ENCODE data around the gene SLX4IP. TPM values are rescaled to one million over a fixed set of nuclear protein-coding genes. Genes with fewer than 3 reads are reported as not detected.

SLX4IP gene
- total and polyA plus RNA-seq, 2 donors (not counting 1 experiment from before 2014, with no cell fraction given) = 1.9 to 8.1 TPM

- Histone ChIP-seq H3K9ac (ENCODE audit: insufficient read depth, low read length) (no peak overlapping the region), H2AFZ (ENCODE audit: low read length) (no peak overlapping the region), H3K9me3 (ENCODE audit: control insufficient read depth, insufficient read depth, low read depth, low read length) (no peaks in the 10 kb centered on the region), H3K36me3 (ENCODE audit: control insufficient read depth, insufficient read depth, low read length) (peaks cover 12% of the 10 kb centered on the region), H3K27me3 (ENCODE audit: control insufficient read depth, insufficient read depth, low read length) (no peaks in the 10 kb centered on the region), H3K4me2 (ENCODE audit: extremely low read depth, insufficient read depth, low read length) (no peak overlapping the region), H3K4me1 (ENCODE audit: control insufficient read depth, extremely low read depth, insufficient read depth, low read length) (peaks cover 27% of the 10 kb centered on the region), H3K27ac (ENCODE audit: insufficient read depth, low read length) (no peak overlapping the region), H3K4me3 (replicated peaks in 1 of 4; ENCODE audit: control extremely low read depth in 1 of 4, insufficient read depth in 1 of 4, low read depth in 3 of 4, low read length in 4 of 4) (no peak overlapping the region), H3K79me2 (ENCODE audit: control insufficient read depth, insufficient read depth, low read length) (no peaks in the 10 kb centered on the region), H4K20me1 (ENCODE audit: control insufficient read depth, extremely low read depth, insufficient read depth, low read length) (no peaks in the 10 kb centered on the region)
- peak; percentile 75 to 76 for DNase-seq (ENCODE audit: low read depth in 2 of 2)
- TF ChIP-seq EZH2 (IDR thresholded peaks at IDR 0.05; ENCODE audit: low read length, missing control alignments) = no peak
- TF ChIP-seq CTCF (conservative IDR thresholded peaks at IDR 0.05 in 1 of 2, IDR thresholded peaks at IDR 0.05 in 1 of 2; ENCODE audit: low read depth in 1 of 2, low read length in 2 of 2) = no peak
Observed at GRCh38 chr20:10636326-10636818, 201.3 kb downstream of the SLX4IP start.

- Histone ChIP-seq H3K4me1 (ENCODE audit: control insufficient read depth, extremely low read depth, insufficient read depth, low read length) (peaks cover 27% of the 10 kb centered on the region), H3K79me2 (ENCODE audit: control insufficient read depth, insufficient read depth, low read length) (no peaks in the 10 kb centered on the region), H3K27ac (ENCODE audit: insufficient read depth, low read length) (peak overlapping the region; percentile 1), H3K36me3 (ENCODE audit: control insufficient read depth, insufficient read depth, low read length) (peaks cover 20% of the 10 kb centered on the region), H4K20me1 (ENCODE audit: control insufficient read depth, extremely low read depth, insufficient read depth, low read length) (no peaks in the 10 kb centered on the region), H3K27me3 (ENCODE audit: control insufficient read depth, insufficient read depth, low read length) (no peaks in the 10 kb centered on the region), H3K9ac (ENCODE audit: insufficient read depth, low read length) (no peak overlapping the region), H3K4me2 (ENCODE audit: extremely low read depth, insufficient read depth, low read length) (no peak overlapping the region), H3K4me3 (replicated peaks in 1 of 4; ENCODE audit: control extremely low read depth in 1 of 4, insufficient read depth in 1 of 4, low read depth in 3 of 4, low read length in 4 of 4) (no peak overlapping the region), H2AFZ (ENCODE audit: low read length) (no peak overlapping the region), H3K9me3 (ENCODE audit: control insufficient read depth, insufficient read depth, low read depth, low read length) (no peaks in the 10 kb centered on the region)
- peak; percentile 67 to 77 for DNase-seq (ENCODE audit: low read depth in 2 of 2)
- no peak for TF ChIP-seq CTCF (conservative IDR thresholded peaks at IDR 0.05 in 1 of 2, IDR thresholded peaks at IDR 0.05 in 1 of 2; ENCODE audit: low read depth in 1 of 2, low read length in 2 of 2)
- TF ChIP-seq EZH2 (IDR thresholded peaks at IDR 0.05; ENCODE audit: low read length, missing control alignments) = no peak
Observed at GRCh38 chr20:10637031-10637559, 202.0 kb downstream of the SLX4IP start.

GRCh38 chr20:10637563-10637962 is 202.5 kb downstream of the SLX4IP start:
- Histone ChIP-seq H3K27me3 (ENCODE audit: control insufficient read depth, insufficient read depth, low read length) (no peaks in the 10 kb centered on the region), H3K27ac (ENCODE audit: insufficient read depth, low read length) (peak overlapping the region; percentile 1), H3K79me2 (ENCODE audit: control insufficient read depth, insufficient read depth, low read length) (no peaks in the 10 kb centered on the region), H3K9ac (ENCODE audit: insufficient read depth, low read length) (no peak overlapping the region), H3K4me1 (ENCODE audit: control insufficient read depth, extremely low read depth, insufficient read depth, low read length) (peaks cover 27% of the 10 kb centered on the region), H3K9me3 (ENCODE audit: control insufficient read depth, insufficient read depth, low read depth, low read length) (no peaks in the 10 kb centered on the region), H3K36me3 (ENCODE audit: control insufficient read depth, insufficient read depth, low read length) (peaks cover 23% of the 10 kb centered on the region), H3K4me2 (ENCODE audit: extremely low read depth, insufficient read depth, low read length) (no peak overlapping the region), H3K4me3 (replicated peaks in 1 of 4; ENCODE audit: control extremely low read depth in 1 of 4, insufficient read depth in 1 of 4, low read depth in 3 of 4, low read length in 4 of 4) (no peak overlapping the region), H2AFZ (ENCODE audit: low read length) (no peak overlapping the region), H4K20me1 (ENCODE audit: control insufficient read depth, extremely low read depth, insufficient read depth, low read length) (no peaks in the 10 kb centered on the region)
- peak in 1 of 2 donors; percentile 53 for DNase-seq (ENCODE audit: low read depth in 2 of 2)
- TF ChIP-seq EZH2 (IDR thresholded peaks at IDR 0.05; ENCODE audit: low read length, missing control alignments) (no peak), CTCF (conservative IDR thresholded peaks at IDR 0.05 in 1 of 2, IDR thresholded peaks at IDR 0.05 in 1 of 2; ENCODE audit: low read depth in 1 of 2, low read length in 2 of 2) (no peak)
